Right cardiac atrium (tissue), 5 donors: ENCODE data around the gene SNTG2. TPM values are rescaled to one million over a fixed set of nuclear protein-coding genes. Genes with fewer than 3 reads are reported as not detected.

Experiments used
- ATAC-seq, 2 donors: fragments of 200-7000 bp; cut with Tn5 transposase; one replicate each; pipeline versions ENCODE4 v1.8.0 to v1.9.1; 2020; ENCODE audit warnings: moderate library complexity in 2 of 2, mild to moderate bottlenecking in 1 of 2
- DNase-seq, 3 donors: peaks; one replicate each; pipeline ENCODE4 v3.0.0-alpha.2; 2020
- H3K27ac ChIP-seq: one replicate; pipeline ENCODE4 v1.5.1; 2013; ENCODE audit warnings: mild to moderate bottlenecking, low read length, control low read depth, moderate library complexity
- H3K27me3 ChIP-seq: one replicate; pipeline ENCODE4 v1.6.1; 2013; ENCODE audit not compliant: control insufficient read depth, insufficient read depth
- H3K4me1 ChIP-seq: one replicate; pipeline ENCODE4 v1.6.1; 2013; ENCODE audit warnings: low read length; ENCODE audit not compliant: control insufficient read depth, insufficient read depth
- H3K4me3 ChIP-seq: one replicate; pipeline ENCODE4 v1.5.1; 2013; ENCODE audit warnings: low read length, control low read depth
- H3K9me3 ChIP-seq: one replicate; pipeline ENCODE4 v1.6.1; 2013; ENCODE audit warnings: low read length; ENCODE audit not compliant: control insufficient read depth
- WGBS: extraction: QIAGEN DNeasy Blood & Tissue Kit; methylation state at CpG from one replicate; pipeline ENCODE4 v1.1.7; 2013; 5-methylcytosine and 5-hydroxymethylcytosine counted together
- intact Hi-C, 4 donors: fragments of 100-400 bp; cut with DNase I; formaldehyde crosslinking; loops; one replicate each; pipeline versions ENCODE4 v1.11.0 to v1.14.0; 2022 to 2023
- polyA plus RNA-seq: library from polyadenylated mRNA; stranded (reverse); fragments of 200-250 nt; gene quantifications from one replicate; pipeline ENCODE4 v1.2.3, GENCODE V29; 2013
- total RNA-seq, 4 donors: library from RNA; stranded (reverse); fragmentation: NEBNext Ultra II Directional; extraction: Animal tissue kit (Norgen Biotek cat#: 25700); gene quantifications; one replicate each; pipeline ENCODE4 v1.2.1, GENCODE V29; 2021
- donor health status: healthy with polysubstance abuse.
- donor health status: DM: no; HTN: yes; CAD: no.
- donor health status: DM: no; HTN: no; CAD: no.
- donor health status: DM: no; HTN: yes; CAD: no; lungs with severe emphysema.
- donor health status: DM: yes; HTN: yes; CAD: no.

The SNTG2 gene
- total and polyA plus RNA-seq, 5 donors: 0.34 to 2.0 (median 0.93) TPM; not detected in 1

DNA sequence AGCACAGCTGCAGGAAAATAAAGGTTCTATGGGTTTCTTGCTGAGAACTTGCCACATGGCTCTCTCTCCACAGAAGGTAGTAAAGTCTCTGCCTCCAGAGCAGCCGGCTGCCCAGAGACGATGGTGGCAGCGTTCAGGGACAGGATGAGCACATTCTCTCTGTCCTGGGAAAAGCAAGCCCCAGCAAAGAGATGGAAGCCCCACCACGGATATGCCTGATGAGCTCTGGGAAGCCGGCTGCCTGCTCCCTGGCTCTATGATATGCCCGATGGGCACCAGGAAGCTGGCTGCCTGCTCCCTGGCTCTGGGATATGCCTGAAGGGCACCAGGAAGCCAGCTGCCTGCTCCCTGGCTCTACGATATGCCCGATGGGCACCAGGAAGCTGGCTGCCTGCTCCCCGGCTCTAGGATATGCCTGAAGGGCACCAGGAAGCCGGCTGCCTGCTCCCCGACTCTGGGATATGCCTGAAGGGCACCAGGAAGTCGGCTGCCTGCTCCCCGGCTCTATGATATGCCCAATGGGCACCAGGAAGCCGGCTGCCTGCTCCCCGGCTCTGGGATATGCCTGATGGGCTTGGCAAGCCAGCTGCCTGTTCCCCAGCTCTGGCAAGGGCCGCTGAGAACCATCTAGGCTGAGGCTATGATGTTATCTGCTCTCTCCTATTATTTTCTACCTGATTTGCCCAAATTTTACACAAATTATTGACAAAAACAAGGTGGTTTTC lies 21.5 kb upstream of the SNTG2 start:
- Histone ChIP-seq H3K4me3 (no peak overlapping the region), H3K27me3 (no peaks in the 10 kb centered on the region), H3K27ac (no peak overlapping the region), H3K4me1 (no peaks in the 10 kb centered on the region), H3K9me3 (no peaks in the 10 kb centered on the region)
- WGBS: 79% methylated on average over 16 of the region's 16 CpGs
- ATAC-seq (no peak), DNase-seq (no peak)
- intact Hi-C loops: no loop called here

DNA sequence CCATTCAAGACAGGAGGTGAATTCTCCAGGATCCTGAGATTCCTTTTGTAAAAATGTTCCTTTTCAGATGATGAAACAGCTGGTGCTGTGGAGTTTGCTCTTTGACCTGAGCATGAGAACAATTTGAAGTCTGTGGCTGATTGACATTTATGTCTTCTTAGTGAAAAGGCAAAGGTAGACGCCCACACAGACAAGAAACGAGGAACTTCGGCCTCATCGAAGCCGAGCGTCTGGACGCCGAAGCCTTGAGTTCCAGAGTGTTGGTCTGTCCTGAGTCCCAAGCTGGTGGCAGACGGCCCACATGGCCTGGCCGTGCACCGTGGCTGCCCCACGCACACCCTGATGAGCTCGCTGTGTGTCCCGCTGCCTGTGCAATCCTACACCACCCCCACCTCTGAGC lies 20.7 kb upstream of the SNTG2 start:
- no peaks in the 10 kb centered on the region for H3K27me3 ChIP-seq
- H3K9me3 ChIP-seq: no peaks in the 10 kb centered on the region
- intact Hi-C loops: no loop called here
- DNase-seq: no peak
- H3K4me3 ChIP-seq: no peak overlapping the region
- no peak overlapping the region for H3K27ac ChIP-seq
- ATAC-seq: no peak
- 94% methylated on average over 14 of the region's 14 CpGs for WGBS
- H3K4me1 ChIP-seq: no peaks in the 10 kb centered on the region

DNA sequence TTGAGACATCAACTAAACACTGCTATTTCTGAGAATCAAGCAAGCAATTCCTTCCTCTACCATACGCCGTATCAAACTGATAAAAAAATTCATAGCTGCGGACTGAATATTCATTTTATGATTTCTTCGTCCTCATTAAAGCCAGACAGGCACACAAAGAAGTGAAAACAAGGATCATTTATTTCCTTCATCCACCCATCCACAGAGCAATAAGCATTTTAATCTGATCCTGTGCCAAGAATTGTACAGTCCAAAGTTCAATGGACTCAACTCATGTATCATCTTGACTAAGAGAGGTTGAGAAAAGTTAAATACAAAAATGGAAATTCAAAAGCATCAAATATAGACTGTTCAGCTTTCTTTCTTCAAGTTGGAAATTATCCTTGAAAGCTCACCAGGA lies 19.7 kb upstream of the SNTG2 start:
- no peaks in the 10 kb centered on the region for H3K4me1 ChIP-seq
- intact Hi-C loops: no loop called here
- no peaks in the 10 kb centered on the region for H3K9me3 ChIP-seq
- no peak for DNase-seq
- H3K4me3 ChIP-seq: no peak overlapping the region
- no peaks in the 10 kb centered on the region for H3K27me3 ChIP-seq
- WGBS: 89% methylated on average over 4 of the region's 4 CpGs
- H3K27ac ChIP-seq: no peak overlapping the region
- ATAC-seq: no peak

DNA sequence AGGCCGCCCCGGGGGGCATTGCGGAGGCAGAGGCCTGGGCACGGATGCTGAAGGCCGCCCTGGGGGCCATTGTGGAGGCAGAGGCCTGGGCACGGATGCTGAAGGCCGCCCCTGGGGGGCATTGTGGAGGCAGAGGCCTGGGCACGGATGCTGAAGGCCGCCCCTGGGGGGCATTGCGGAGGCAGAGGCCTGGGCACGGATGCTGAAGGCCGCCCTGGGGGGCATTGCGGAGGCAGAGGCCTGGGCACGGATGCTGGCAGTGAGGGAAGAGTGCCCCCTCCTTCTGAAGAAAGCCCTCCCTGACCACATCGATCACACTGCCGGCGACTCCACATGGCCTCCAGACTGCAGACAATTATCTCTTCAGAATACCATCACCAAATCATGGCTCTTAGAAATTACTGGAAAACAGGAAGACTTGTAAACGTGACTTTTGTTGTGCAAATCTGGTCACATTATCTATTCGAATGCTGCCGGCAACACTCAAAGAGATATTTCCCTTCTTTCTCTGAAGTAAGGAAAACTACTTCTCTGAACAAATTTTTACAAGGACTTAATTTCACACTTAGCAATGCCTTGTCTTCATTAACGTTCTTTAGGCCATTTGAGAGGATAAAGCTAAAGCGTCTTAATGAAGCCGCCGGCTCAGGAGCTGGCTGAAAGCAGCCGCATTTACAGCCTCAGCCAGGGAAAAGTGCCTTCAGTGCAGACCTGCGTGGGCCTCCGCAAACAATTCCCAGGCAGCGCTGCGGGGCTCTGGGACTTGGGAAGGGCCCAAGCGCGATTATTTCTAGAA lies 18.1 kb upstream of the SNTG2 start:
- H3K27ac ChIP-seq: no peak overlapping the region
- no peaks in the 10 kb centered on the region for H3K27me3 ChIP-seq
- no peaks in the 10 kb centered on the region for H3K4me1 ChIP-seq
- ATAC-seq (no peak), DNase-seq (no peak)
- 74% methylated on average over 30 of the region's 31 CpGs for WGBS
- H3K9me3 ChIP-seq: no peaks in the 10 kb centered on the region
- no peak overlapping the region for H3K4me3 ChIP-seq
- intact Hi-C loops: no loop called here

DNA sequence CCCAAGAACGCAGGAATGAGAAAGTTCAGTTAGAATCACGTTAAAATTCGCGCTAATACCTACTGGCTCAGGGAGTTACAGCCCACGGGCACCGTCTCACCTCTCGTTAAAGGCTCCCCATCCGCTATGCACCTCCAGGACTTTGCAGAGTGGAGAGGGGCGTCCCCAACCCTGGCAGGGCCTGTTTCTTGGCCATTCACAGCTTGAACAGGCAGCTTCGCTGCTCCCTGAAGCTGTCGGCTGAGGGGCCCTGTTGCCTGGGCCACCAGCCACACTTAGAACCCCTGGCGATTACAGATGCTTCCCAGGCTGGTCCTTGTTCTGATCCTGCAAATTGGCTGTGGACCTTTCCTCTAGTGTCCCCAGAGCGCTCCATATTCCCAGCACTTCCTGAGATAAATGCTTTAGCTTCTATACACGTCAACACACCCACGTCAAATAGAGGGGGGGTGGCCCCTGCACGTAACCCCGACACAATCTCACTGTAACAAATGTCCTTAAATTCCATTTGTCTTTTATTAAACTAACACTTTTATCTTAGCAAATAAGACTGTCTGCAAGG lies 16.8 kb upstream of the SNTG2 start:
- Histone ChIP-seq H3K4me1 (no peaks in the 10 kb centered on the region), H3K27ac (no peak overlapping the region), H3K4me3 (no peak overlapping the region), H3K9me3 (no peaks in the 10 kb centered on the region), H3K27me3 (no peaks in the 10 kb centered on the region)
- ATAC-seq: peak in 1 of 2 donors; percentile 54
- DNase-seq: no peak
- WGBS: 60% methylated on average over 17 of the region's 17 CpGs
- intact Hi-C loops: no loop called here

DNA sequence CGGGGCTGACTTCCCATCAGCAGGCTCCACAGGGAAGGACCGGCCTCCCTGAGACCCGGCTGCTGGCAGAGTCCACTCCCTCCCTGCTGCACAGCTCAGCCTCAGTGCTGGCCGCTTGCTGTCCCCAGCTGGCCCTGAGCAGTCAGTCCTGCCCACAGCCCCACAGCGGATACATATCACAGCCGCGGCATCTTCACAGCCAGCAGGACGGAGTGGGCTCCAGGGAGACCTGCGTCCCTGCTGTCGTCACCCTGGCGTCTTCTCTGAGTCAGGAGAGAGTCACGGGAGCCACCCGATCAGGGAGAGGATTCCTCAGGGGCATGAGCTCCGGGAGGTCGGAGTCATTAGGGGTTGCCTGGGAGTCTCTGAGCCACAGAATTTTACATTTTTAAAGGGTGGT lies 13.1 kb upstream of the SNTG2 start:
- Histone ChIP-seq H3K9me3 (no peaks in the 10 kb centered on the region), H3K4me1 (no peaks in the 10 kb centered on the region), H3K4me3 (no peak overlapping the region), H3K27me3 (no peaks in the 10 kb centered on the region), H3K27ac (no peak overlapping the region)
- 59% methylated on average over 15 of the region's 15 CpGs for WGBS
- intact Hi-C loops: no loop called here
- ATAC-seq (peak; percentile 44 to 48), DNase-seq (no peak)

DNA sequence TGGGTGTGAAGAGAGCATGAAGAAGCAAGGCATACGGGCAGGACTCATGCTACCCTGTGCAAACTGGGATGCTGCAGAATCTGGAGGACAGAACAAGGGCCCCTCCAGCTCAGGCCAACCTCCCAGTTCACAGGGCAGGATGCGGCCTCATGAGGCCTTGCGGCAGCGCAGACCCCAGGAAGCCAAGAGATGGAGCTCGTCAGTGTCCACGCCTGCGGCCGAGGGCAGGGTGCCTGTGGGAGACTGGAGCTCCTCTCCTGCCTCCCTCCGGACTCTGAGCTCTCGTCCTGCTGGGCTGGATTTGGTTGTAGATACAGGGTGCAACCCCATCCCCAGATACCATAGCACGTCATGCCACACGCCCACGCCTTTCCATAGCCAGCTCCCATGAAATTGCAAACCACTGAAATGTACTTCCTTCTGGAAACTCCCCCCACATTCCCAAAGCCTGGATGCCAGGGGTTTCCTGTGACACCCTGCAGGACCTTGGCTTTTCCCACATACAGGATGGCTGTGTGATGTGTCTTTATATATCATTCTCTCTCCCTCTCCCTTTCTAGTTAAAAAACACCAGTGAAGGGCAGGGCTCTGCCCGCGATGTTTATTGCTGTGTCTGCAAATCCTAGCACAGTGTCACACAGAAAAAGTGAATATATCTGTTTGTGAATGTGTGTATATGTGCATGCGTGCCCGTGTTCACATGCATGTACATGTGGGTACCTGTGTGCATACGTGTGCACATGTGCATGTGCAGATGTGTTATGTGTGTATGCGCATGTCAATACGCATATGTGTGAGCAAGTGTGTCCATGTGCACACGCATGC lies 12.3 kb upstream of the SNTG2 start:
- WGBS: 85% methylated on average over 21 of the region's 21 CpGs
- DNase-seq: peak in 1 of 3 donors; percentile 35
- Histone ChIP-seq H3K4me1 (no peaks in the 10 kb centered on the region), H3K27me3 (no peaks in the 10 kb centered on the region), H3K9me3 (no peaks in the 10 kb centered on the region), H3K4me3 (no peak overlapping the region), H3K27ac (no peak overlapping the region)
- intact Hi-C loops: no loop called here
- ATAC-seq: peak in 1 of 2 donors; percentile 20

DNA sequence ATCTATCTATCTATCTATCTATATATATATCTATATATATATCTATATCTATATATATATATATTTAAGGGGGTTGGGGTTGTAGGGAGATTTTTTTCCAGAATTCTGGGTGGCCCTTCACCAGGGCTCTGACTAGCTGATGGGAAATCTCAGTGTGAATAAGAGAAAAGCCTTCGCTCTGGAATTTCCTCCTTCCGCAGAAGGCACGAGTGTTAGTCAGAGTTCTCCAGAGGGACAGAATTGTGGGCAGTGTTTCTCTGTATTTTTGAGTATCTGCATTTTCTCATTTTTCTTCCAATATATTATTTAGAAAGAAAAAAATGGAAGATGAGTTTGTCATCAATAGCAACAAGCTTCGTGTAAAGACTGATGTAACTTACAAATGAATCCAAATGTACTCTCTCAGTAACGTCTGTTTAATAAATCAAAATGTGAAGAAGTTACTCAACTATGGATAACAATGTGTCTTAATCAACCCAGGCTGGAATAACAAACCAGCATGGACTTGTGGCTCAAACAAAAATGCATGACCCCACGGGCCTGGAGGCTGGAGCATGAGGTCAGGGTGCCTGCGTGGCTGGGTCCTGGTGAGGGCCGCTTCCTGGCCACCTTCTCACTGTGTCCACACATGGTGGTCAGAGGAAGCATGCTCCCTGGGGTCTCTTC lies 10.6 kb upstream of the SNTG2 start:
- no peak overlapping the region for H3K4me3 ChIP-seq
- H3K4me1 ChIP-seq: no peaks in the 10 kb centered on the region
- H3K27ac ChIP-seq: no peak overlapping the region
- DNase-seq (no peak), ATAC-seq (no peak)
- H3K27me3 ChIP-seq: no peaks in the 10 kb centered on the region
- no peaks in the 10 kb centered on the region for H3K9me3 ChIP-seq
- intact Hi-C loops: no loop called here
- WGBS: 65% methylated on average over 8 of the region's 8 CpGs

DNA sequence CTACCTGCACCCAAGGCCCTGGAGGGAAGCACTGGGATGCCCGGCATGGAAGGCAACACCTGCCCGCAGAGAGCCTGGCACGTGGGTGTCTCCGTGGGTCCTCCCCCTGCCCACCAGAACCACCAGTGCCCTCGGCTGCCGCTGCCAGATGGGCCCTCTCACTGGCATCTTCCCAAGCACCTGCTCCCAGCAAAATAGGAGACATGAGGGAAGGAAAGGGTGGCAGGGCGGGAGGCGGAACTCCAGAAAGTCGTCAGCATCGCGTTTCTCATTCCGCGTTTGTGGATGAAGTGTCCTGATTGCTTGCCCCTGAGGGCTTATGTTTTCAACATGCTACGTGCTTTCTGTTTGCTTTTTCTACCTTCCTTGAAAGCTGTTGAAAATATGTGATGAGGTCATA lies 8.8 kb upstream of the SNTG2 start:
- intact Hi-C loops: no loop called here
- no peaks in the 10 kb centered on the region for H3K27me3 ChIP-seq
- H3K27ac ChIP-seq: no peak overlapping the region
- H3K4me1 ChIP-seq: no peaks in the 10 kb centered on the region
- ATAC-seq (no peak), DNase-seq (no peak)
- no peaks in the 10 kb centered on the region for H3K9me3 ChIP-seq
- H3K4me3 ChIP-seq: no peak overlapping the region
- 71% methylated on average over 14 of the region's 14 CpGs for WGBS

DNA sequence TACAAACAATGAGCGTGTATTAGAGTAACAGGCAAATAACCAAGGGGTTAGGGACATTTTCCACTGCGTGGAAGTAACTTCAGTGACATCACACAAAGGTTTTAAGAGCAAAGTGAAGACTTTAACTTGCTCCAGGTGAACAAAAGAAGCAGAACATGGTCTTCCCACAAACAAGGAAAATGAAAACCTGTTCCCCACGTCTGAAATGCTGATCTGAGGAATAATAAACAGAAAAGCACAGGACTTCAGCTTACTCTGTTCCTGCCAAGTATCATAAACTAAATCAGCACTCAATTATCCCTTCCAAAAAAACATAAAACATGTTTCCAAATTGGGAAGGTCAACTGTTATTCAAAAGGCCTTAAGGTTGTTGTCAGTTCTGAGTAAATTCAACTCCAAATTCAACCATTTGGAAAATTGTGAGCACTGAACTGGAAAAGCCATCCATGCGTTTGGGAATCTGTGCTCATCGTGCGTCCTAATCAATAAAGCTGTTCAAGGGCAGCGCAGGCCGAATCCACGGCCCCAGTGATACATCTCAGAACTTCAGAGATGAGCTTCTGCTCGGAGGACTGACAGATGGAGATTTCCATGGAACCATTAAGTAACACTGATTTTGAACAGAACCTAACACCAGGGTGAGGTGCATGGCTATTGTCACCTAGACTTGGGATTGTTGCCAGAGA lies 7.7 kb upstream of the SNTG2 start:
- ATAC-seq: no peak
- 85% methylated on average over 10 of the region's 10 CpGs for WGBS
- H3K27me3 ChIP-seq: no peaks in the 10 kb centered on the region
- no peaks in the 10 kb centered on the region for H3K9me3 ChIP-seq
- DNase-seq: no peak
- H3K27ac ChIP-seq: no peak overlapping the region
- H3K4me3 ChIP-seq: no peak overlapping the region
- intact Hi-C loops: no loop called here
- no peaks in the 10 kb centered on the region for H3K4me1 ChIP-seq
